GM12865 (cell line): ENCODE results near the gene ERC2.

Source experiments
- DNase-seq: peaks from one replicate; pipeline ENCODE4 v3.0.0; 2010; ENCODE audit warnings: low read depth
- H3K4me3 ChIP-seq: 2 replicates; pipeline ENCODE4 v1.5.1; 2011; ENCODE audit warnings: mild to moderate bottlenecking, low read depth, low read length, control low read depth
- TF ChIP-seq, protein P1 (sequence below): IDR thresholded peaks from 2 replicates; pipeline ENCODE4 v1.5.1; 2011; ENCODE audit warnings: low read length, control low read depth, low read depth, inconsistent platforms; ENCODE audit not compliant: insufficient read depth; ENCODE audit errors: missing control alignments

Gene ERC2

GRCh38 chr3:55480911-55481743, 987.1 kb downstream of the ERC2 start:
- H3K4me3 ChIP-seq, result no peak overlapping the region
- no peak for DNase-seq
- TF ChIP-seq, protein P1, sequence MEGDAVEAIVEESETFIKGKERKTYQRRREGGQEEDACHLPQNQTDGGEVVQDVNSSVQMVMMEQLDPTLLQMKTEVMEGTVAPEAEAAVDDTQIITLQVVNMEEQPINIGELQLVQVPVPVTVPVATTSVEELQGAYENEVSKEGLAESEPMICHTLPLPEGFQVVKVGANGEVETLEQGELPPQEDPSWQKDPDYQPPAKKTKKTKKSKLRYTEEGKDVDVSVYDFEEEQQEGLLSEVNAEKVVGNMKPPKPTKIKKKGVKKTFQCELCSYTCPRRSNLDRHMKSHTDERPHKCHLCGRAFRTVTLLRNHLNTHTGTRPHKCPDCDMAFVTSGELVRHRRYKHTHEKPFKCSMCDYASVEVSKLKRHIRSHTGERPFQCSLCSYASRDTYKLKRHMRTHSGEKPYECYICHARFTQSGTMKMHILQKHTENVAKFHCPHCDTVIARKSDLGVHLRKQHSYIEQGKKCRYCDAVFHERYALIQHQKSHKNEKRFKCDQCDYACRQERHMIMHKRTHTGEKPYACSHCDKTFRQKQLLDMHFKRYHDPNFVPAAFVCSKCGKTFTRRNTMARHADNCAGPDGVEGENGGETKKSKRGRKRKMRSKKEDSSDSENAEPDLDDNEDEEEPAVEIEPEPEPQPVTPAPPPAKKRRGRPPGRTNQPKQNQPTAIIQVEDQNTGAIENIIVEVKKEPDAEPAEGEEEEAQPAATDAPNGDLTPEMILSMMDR, result no peak

- no peak for DNase-seq
- H3K4me3 ChIP-seq, result no peak overlapping the region
- TF ChIP-seq, protein P1, result no peak
These were observed 990.7 kb downstream of the ERC2 start for GRCh38 chr3:55477306-55478303.

DNA sequence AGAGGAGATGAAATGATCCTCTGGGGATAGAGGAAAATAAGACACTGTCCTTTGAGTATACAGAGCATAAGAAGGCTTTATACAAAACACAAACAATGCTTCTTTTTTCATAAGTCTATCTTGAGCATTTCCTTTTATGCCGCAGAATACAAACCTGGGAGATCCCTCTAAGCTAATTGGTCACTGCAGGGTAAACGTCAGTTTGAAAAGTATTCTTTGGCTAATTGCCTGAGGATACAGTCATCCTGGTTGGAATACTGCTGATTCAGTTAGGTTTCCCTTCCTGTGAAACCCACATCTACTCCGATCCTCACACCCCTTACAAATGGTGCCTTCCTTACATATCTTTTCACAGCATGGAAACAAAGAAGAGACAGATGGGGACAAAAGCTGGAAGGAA, 991.8 kb downstream of the ERC2 start:
- no peak overlapping the region for H3K4me3 ChIP-seq
- DNase-seq, result no peak
- TF ChIP-seq, protein P1, result no peak

- no peak overlapping the region for H3K4me3 ChIP-seq
- TF ChIP-seq, protein P1, result no peak
- no peak for DNase-seq
These were observed 994.0 kb downstream of the ERC2 start for GRCh38 chr3:55474213-55474632.

- no peak for DNase-seq
- no peak overlapping the region for H3K4me3 ChIP-seq
- TF ChIP-seq, protein P1, result no peak
These were observed 994.5 kb downstream of the ERC2 start for GRCh38 chr3:55473788-55474187.

- no peak overlapping the region for H3K4me3 ChIP-seq
- no peak for DNase-seq
- TF ChIP-seq, protein P1, result no peak
These were observed 996.6 kb downstream of the ERC2 start for GRCh38 chr3:55471522-55472280.
